ENCODE data around the gene DMC1.

Gene DMC1

DNA sequence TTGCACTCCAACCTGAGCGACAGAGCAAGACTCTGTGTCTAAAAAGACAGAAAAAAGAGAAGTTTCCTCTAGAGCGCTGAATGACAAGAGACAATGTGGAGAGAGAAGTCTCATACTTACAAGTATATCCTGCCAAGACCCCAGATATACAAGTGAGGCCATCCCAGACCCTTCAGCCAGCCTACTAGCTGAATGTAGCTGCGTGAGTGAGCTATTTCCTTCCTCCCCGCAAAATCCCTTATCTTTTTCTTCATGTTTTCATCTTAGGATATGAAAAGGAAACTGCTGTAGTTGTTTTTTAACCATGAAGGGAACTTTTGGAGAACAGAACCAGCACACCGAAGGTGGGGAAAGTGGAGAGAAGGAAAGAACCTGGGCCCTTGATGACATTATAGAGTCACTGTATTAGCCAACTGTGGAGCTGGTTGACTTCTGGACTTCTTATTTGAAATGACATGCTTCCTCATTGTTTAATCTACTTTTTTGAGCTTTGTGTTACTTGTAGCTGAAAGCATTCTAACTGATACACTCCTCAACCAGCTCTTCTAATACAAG lies 59.5 kb downstream of the DMC1 start:
- Histone ChIP-seq H3K27me3 (replicated peaks) (no peaks in the 10 kb centered on the region), H3K36me3 (replicated peaks) (peaks cover 2% of the 10 kb centered on the region), H3K27ac (no peak overlapping the region), H3K4me3 (ENCODE audit: low read depth, low read length) (no peak overlapping the region)
- TF ChIP-seq, protein P1, sequence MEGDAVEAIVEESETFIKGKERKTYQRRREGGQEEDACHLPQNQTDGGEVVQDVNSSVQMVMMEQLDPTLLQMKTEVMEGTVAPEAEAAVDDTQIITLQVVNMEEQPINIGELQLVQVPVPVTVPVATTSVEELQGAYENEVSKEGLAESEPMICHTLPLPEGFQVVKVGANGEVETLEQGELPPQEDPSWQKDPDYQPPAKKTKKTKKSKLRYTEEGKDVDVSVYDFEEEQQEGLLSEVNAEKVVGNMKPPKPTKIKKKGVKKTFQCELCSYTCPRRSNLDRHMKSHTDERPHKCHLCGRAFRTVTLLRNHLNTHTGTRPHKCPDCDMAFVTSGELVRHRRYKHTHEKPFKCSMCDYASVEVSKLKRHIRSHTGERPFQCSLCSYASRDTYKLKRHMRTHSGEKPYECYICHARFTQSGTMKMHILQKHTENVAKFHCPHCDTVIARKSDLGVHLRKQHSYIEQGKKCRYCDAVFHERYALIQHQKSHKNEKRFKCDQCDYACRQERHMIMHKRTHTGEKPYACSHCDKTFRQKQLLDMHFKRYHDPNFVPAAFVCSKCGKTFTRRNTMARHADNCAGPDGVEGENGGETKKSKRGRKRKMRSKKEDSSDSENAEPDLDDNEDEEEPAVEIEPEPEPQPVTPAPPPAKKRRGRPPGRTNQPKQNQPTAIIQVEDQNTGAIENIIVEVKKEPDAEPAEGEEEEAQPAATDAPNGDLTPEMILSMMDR (IDR thresholded peaks at IDR 0.05; ENCODE audit: low read depth, low read length, missing control alignments), result no peak
- in situ Hi-C loops (cut with HindIII; ENCODE audit: low pct_ligation_motif_present, low sequenced_read_pairs), result no loop called here
- DNase-seq, result no peak

DNA sequence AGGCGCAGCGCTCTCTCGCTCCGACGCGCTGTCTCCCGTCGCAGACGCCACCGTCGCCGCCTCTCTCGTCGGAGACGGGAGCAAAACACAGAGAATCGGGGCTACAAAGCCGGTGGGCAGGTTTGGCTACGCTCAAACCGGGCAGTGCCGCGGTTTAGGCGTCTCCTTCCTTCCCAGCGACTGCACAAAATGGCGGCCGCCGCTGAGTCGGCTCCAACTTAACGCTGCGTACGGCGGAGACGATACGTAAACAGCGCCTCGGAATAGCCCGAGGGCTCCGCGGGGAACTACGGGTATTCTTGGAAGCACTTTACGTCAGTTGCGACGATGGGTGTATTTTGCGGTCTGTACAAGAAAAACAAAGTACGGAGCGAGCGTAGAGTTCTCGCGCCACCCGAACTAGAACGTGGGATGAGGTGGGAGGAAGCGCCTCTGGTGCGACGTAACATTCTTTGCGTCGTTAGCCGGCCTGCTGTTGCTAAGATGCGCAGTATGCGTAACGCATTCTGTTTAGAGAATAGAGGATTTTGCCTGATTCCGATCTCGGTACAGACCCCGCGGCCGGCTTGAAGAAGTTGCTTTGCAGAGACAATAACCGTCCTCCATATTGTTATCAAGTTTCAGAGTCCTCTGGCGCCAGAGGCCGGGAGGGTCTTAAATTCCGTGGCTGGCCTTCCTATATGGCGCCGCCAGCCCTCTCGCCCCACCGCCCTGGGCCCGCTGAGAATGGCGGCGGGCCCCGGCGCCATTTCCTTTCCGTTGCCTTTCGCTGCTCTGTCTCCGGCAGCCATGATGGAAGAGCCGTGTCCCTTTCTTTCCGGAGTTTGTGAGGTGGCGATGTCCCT lies 63.6 kb downstream of the DMC1 start, which contains the start of gene DDX17:
DDX17 (minus strand) TSS at position 194 of the 845 bp plus-strand sequence.
- in situ Hi-C loops (cut with HindIII; ENCODE audit: low pct_ligation_motif_present, low sequenced_read_pairs), result no loop called here
- H3K27ac ChIP-seq, result peak within 1 kb of the TSS; percentile 100
- peak within 1 kb of the TSS; percentile 89 for H3K4me3 ChIP-seq (ENCODE audit: low read depth, low read length)
- DNase-seq, result peak; percentile 89
- H3K36me3 ChIP-seq (replicated peaks), result peaks cover 18% of the 10 kb centered on the region
- no peaks in the 10 kb centered on the region for H3K27me3 ChIP-seq (replicated peaks)
- TF ChIP-seq, protein P1 (IDR thresholded peaks at IDR 0.05; ENCODE audit: low read depth, low read length, missing control alignments), result no peak

DNA sequence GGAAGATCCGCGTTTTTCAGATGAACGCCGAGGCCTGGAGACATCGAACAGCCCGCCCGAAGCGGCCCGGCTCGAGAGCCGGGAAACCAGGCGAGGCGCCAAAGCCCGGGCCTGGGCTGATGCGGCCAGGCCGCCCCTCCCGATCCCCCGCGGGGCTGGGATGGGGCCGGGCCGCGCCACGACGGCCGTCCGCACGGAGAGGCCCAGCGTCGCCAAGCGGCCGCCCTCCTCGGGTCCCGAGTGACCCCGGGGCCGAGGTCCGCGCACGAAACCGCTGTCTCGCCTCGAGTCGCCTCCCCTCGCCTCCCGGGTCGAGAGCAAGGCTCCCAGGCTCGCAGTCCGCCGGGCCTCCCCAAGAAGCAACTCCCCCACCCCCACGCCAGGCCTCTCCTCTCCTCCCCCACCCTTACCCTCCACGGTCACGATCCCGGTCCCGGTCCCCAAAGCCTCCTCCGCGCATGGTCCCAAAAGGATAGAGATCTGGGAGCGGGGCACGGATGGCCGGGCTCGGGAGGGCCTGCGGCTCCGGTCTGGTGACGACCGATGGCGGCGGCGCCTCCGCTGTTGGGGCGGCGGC lies 64.4 kb downstream of the DMC1 start:
- DNase-seq, result peak; percentile 23
- Histone ChIP-seq H3K36me3 (replicated peaks) (peaks cover 23% of the 10 kb centered on the region), H3K27ac (peak overlapping the region; percentile 100), H3K27me3 (replicated peaks) (no peaks in the 10 kb centered on the region), H3K4me3 (ENCODE audit: low read depth, low read length) (peak overlapping the region; percentile 89)
- TF ChIP-seq, protein P1 (IDR thresholded peaks at IDR 0.05; ENCODE audit: low read depth, low read length, missing control alignments), result no peak
- in situ Hi-C loops (cut with HindIII; ENCODE audit: low pct_ligation_motif_present, low sequenced_read_pairs), result no loop called here

DNA sequence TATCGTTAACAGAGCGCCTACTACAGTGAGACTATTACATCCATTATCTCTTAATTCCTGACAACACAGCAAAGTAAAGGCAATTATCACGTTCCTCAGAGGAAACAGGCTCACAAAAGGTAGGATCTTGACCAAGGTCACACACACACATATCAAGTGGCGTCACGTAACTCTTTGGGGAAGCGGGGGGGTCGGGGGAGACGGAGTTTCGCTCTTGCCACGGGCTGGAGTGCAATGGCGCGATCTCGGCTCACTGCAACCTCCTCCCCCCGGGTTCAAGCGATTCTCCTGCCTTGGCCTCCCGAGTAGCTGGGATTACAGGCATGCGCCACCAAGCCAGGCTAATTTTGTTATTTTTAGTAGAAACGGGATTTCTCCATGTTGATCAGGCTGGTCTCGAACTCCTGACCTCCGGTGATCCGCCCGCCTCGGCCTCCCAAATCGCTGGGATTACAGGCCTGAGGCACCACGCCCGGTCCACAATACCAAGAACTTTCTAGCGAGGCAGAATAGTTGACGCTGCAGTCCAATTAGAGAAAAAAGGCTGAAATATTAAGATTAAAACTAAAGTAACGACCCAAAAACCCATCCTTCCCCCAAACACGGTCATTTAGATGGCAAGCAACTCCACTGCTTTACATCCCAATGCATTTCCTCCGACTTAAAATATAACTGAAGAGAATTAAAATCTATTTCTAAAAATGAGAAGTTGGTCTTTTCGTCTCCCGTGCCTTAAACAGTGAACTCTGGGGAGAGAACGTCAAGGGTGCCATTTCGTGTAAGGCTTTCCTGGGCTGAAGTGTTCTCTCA lies 65.0 kb downstream of the DMC1 start:
- peak; percentile 54 for DNase-seq
- H3K27me3 ChIP-seq (replicated peaks), result no peaks in the 10 kb centered on the region
- H3K27ac ChIP-seq, result peak overlapping the region; percentile 100
- TF ChIP-seq, protein P1 (IDR thresholded peaks at IDR 0.05; ENCODE audit: low read depth, low read length, missing control alignments), result no peak
- H3K36me3 ChIP-seq (replicated peaks), result peaks cover 29% of the 10 kb centered on the region
- in situ Hi-C loops (cut with HindIII; ENCODE audit: low pct_ligation_motif_present, low sequenced_read_pairs), result no loop called here
- peak overlapping the region; percentile 89 for H3K4me3 ChIP-seq (ENCODE audit: low read depth, low read length)

DNA sequence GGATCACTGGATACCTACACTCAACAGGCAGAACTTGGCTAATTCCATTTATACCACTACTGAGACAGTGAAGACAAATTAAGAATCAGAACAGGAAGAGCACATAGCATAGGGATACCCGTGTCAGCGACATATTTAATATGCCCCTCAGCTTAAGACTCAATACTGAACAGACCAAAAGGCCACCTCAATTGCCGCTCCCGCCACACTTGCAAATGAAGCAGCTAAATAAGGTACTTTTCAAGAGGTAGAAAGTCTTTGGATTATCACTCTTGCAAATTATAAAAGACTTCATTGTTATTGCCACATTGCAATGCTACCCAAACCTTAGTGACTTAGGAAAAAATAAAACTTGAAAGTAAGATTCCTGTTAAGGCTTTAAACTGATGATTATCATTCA lies 67.0 kb downstream of the DMC1 start:
- no peak overlapping the region for H3K27ac ChIP-seq
- TF ChIP-seq, protein P1 (IDR thresholded peaks at IDR 0.05; ENCODE audit: low read depth, low read length, missing control alignments), result no peak
- in situ Hi-C loops (cut with HindIII; ENCODE audit: low pct_ligation_motif_present, low sequenced_read_pairs), result no loop called here
- H3K27me3 ChIP-seq (replicated peaks), result no peaks in the 10 kb centered on the region
- DNase-seq, result no peak
- peak overlapping the region; percentile 89 for H3K4me3 ChIP-seq (ENCODE audit: low read depth, low read length)
- H3K36me3 ChIP-seq (replicated peaks), result peaks cover 48% of the 10 kb centered on the region

Data from brain microvascular endothelial cell (primary cell).